Measurements from ENCODE around the gene TYW1.
"Not testable (repeated sequence)": the region's sequence is repeated elsewhere in the genome, so short reads cannot be mapped to it uniquely, and the experiment has no call there.

The TYW1 gene

DNA sequence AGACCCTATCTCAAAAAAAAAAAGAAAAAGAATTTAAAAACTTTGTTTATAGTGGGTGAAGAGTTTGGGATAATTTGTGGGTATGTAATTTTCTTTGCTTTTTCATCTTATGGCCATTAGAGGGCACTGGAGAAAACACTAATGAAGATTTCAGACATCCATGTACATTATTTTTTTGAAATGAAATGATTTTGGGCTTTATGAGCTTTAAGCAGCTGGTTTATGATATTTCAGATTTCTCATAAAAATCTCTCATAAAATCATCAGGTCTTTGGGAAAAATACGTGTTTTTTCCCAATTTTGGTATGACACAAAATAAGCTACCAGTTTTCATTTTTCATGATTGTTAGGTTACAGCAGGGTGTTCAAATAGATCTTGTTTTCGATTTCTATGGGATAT, 44.2 kb downstream of the TYW1 start:
- H3K27me3 ChIP-seq (replicated peaks; ENCODE audit: control insufficient read depth, insufficient read depth, low read length); DNase-seq (ENCODE audit: extremely low read depth, insufficient read length); H3K4me3 ChIP-seq (replicated peaks; ENCODE audit: low read depth, low read length); H3K36me3 ChIP-seq (ENCODE audit: control insufficient read depth, insufficient read depth, low read length): not testable (repeated sequence)
- TF ChIP-seq, protein P1, sequence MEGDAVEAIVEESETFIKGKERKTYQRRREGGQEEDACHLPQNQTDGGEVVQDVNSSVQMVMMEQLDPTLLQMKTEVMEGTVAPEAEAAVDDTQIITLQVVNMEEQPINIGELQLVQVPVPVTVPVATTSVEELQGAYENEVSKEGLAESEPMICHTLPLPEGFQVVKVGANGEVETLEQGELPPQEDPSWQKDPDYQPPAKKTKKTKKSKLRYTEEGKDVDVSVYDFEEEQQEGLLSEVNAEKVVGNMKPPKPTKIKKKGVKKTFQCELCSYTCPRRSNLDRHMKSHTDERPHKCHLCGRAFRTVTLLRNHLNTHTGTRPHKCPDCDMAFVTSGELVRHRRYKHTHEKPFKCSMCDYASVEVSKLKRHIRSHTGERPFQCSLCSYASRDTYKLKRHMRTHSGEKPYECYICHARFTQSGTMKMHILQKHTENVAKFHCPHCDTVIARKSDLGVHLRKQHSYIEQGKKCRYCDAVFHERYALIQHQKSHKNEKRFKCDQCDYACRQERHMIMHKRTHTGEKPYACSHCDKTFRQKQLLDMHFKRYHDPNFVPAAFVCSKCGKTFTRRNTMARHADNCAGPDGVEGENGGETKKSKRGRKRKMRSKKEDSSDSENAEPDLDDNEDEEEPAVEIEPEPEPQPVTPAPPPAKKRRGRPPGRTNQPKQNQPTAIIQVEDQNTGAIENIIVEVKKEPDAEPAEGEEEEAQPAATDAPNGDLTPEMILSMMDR (IDR thresholded peaks at IDR 0.05; ENCODE audit: insufficient read depth, low read length, poor library complexity, severe bottlenecking): peak; percentile 19

- H3K27me3 ChIP-seq (replicated peaks; ENCODE audit: control insufficient read depth, insufficient read depth, low read length); H3K4me3 ChIP-seq (replicated peaks; ENCODE audit: low read depth, low read length); H3K36me3 ChIP-seq (ENCODE audit: control insufficient read depth, insufficient read depth, low read length); DNase-seq (ENCODE audit: extremely low read depth, insufficient read length): not testable (repeated sequence)
These were observed 46.3 kb downstream of the TYW1 start for GRCh38 chr7:67042781-67043558.

GRCh38 chr7:67043559-67043930, 46.9 kb downstream of the TYW1 start:
- not testable (repeated sequence) for H3K27me3 ChIP-seq (replicated peaks; ENCODE audit: control insufficient read depth, insufficient read depth, low read length); DNase-seq (ENCODE audit: extremely low read depth, insufficient read length); H3K4me3 ChIP-seq (replicated peaks; ENCODE audit: low read depth, low read length); H3K36me3 ChIP-seq (ENCODE audit: control insufficient read depth, insufficient read depth, low read length)

DNA sequence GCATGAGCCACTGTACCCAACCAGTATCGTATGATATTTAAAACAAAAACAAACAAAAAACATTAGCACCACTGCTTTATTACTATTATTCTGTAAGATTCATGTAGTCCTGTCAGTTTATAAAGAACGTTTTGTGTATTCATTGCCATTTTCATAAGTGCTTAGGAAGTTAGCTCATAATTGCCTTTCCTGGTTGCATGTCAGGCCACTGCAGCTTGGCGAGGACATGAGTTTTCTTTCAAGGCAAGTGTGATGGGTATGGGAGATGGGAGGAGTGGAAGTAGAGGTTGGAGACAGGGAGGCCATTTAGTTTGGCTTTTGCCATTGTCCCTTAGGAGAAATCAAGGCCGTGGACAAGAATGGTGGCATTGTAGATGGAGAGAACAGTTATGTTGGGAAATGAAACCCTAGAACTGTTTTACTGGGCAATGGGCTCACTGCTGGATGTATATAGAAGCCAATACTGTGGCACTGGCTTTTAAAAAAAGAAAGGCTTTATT, 48.9 kb downstream of the TYW1 start:
- no peaks in the 10 kb centered on the region for H3K27me3 ChIP-seq (replicated peaks; ENCODE audit: control insufficient read depth, insufficient read depth, low read length)
- H3K36me3 ChIP-seq (ENCODE audit: control insufficient read depth, insufficient read depth, low read length): no peaks in the 10 kb centered on the region
- DNase-seq (ENCODE audit: extremely low read depth, insufficient read length): no peak
- no peak overlapping the region for H3K4me3 ChIP-seq (replicated peaks; ENCODE audit: low read depth, low read length)
- TF ChIP-seq, protein P1 (IDR thresholded peaks at IDR 0.05; ENCODE audit: insufficient read depth, low read length, poor library complexity, severe bottlenecking): no peak

DNA sequence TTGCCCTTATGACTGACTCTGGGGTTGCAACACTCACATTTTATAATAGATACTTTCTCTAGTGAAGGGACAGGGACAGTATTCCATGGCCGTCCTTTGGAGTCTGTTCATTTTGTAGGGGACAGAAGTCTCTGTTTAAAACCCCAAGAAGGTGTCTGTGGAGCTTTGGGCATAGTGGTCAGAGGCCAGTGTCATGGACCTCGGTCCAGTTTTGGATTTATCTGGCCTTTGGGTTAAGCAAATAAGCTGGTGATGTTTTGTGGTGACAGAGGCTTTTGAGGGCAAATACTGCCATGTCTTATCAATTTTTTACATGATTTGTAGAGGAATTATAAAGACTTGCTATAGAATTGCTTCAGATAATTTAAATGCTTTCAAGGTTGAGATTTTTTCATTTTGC, 50.2 kb downstream of the TYW1 start:
- not testable (repeated sequence) for H3K27me3 ChIP-seq (replicated peaks; ENCODE audit: control insufficient read depth, insufficient read depth, low read length); DNase-seq (ENCODE audit: extremely low read depth, insufficient read length); H3K36me3 ChIP-seq (ENCODE audit: control insufficient read depth, insufficient read depth, low read length); H3K4me3 ChIP-seq (replicated peaks; ENCODE audit: low read depth, low read length)

GRCh38 chr7:67049908-67050307, 53.3 kb downstream of the TYW1 start:
- not testable (repeated sequence) for H3K4me3 ChIP-seq (replicated peaks; ENCODE audit: low read depth, low read length); H3K36me3 ChIP-seq (ENCODE audit: control insufficient read depth, insufficient read depth, low read length); H3K27me3 ChIP-seq (replicated peaks; ENCODE audit: control insufficient read depth, insufficient read depth, low read length); DNase-seq (ENCODE audit: extremely low read depth, insufficient read length)

DNA sequence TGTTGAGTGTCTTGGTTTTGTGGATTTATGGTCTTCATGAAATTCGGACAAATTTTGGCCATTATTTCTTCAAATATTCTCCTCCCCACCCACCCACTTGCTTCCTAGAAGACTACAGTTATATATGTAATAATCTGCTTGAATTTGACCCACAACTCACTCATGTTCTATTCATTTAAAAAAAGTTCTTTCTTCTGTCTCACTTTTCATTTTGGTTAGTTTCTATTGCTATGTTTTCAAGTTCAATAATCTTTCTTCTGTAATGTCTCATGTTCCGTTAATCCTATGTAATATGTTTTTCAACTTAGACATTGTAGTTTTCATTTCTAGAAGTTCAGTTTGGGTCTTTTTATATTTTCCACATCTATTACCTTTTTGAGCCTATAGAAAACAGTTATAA, 55.5 kb downstream of the TYW1 start:
- DNase-seq (ENCODE audit: extremely low read depth, insufficient read length); H3K4me3 ChIP-seq (replicated peaks; ENCODE audit: low read depth, low read length); H3K36me3 ChIP-seq (ENCODE audit: control insufficient read depth, insufficient read depth, low read length); H3K27me3 ChIP-seq (replicated peaks; ENCODE audit: control insufficient read depth, insufficient read depth, low read length): not testable (repeated sequence)

DNA sequence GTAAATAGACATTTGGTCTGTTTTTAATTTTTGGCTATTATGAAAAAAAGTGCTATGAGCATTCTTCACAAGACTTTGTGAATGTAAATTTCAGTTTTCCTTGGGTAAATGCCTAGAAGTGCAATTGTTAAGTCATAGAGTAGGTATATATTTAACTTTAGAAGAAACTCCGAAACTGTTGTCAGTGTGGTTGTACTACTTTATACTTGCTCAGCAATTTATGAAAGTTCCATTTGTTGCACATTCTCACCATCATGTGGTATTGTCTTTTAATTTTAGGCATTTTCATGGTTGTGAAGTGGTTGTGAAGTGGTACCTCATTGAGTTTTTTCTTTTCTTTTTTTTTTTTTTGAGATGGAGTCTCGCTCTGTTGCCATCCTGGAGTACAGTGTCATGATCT, 60.0 kb downstream of the TYW1 start:
- Histone ChIP-seq H3K27me3 (replicated peaks; ENCODE audit: control insufficient read depth, insufficient read depth, low read length) (no peaks in the 10 kb centered on the region), H3K4me3 (replicated peaks; ENCODE audit: low read depth, low read length) (no peak overlapping the region), H3K36me3 (ENCODE audit: control insufficient read depth, insufficient read depth, low read length) (no peaks in the 10 kb centered on the region)
- TF ChIP-seq, protein P1 (IDR thresholded peaks at IDR 0.05; ENCODE audit: insufficient read depth, low read length, poor library complexity, severe bottlenecking): no peak
- no peak for DNase-seq (ENCODE audit: extremely low read depth, insufficient read length)

GRCh38 chr7:67061321-67061720, 64.7 kb downstream of the TYW1 start:
- H3K36me3 ChIP-seq (ENCODE audit: control insufficient read depth, insufficient read depth, low read length); DNase-seq (ENCODE audit: extremely low read depth, insufficient read length); H3K27me3 ChIP-seq (replicated peaks; ENCODE audit: control insufficient read depth, insufficient read depth, low read length); H3K4me3 ChIP-seq (replicated peaks; ENCODE audit: low read depth, low read length): not testable (repeated sequence)

DNA sequence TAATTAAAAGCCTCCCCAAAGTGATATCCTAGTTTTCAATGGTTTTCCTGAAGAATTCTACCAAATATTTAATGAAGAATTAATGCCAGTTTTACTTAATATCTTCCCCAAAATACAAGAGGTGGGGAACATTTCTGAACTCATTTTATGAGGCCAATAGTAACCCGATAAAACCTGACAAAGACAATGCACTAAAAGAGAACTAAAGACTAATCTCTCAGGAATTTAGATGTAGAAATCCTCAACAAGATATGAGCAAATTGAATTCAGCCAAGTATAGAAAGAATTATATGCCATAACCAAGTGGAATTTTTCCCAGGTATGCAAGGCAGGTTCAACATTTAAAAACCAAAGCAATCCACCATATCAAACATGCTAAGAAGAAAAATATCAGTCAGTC, 66.2 kb downstream of the TYW1 start:
- not testable (repeated sequence) for H3K4me3 ChIP-seq (replicated peaks; ENCODE audit: low read depth, low read length); DNase-seq (ENCODE audit: extremely low read depth, insufficient read length); H3K36me3 ChIP-seq (ENCODE audit: control insufficient read depth, insufficient read depth, low read length); H3K27me3 ChIP-seq (replicated peaks; ENCODE audit: control insufficient read depth, insufficient read depth, low read length)

DNA sequence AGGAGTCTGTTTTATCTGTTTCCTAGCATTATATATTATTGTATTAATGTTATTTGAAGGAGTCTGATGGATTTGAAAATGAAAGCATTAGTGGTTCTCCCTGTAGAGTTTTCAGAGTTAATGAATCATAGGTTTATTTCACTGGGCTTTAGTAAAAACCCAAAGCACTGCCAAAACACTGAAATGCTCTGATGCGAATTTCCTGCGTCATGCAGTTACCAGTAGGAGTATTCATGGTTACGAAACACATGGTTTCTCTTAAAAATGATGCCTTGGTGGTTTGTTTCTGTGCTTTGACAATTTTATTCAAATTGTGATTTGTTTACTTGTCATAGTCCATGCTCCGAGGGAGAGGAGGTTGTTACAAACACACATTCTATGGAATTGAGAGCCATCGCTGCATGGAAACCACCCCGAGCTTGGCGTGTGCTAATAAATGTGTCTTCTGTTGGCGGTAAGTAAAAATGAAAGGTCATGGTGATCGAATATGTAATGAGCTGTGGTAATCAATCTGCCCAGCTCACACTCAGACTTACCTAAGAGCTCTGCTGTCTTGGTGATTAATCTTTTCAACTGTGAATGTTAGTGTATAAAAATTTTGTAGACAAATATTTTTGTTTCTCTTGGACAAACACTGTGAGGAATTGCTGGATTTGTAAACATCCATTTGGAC, 70.5 kb downstream of the TYW1 start:
- not testable (repeated sequence) for DNase-seq (ENCODE audit: extremely low read depth, insufficient read length); H3K27me3 ChIP-seq (replicated peaks; ENCODE audit: control insufficient read depth, insufficient read depth, low read length); H3K36me3 ChIP-seq (ENCODE audit: control insufficient read depth, insufficient read depth, low read length); H3K4me3 ChIP-seq (replicated peaks; ENCODE audit: low read depth, low read length)
